Epidermal melanocyte (primary cell): Measurements from ENCODE around the gene TUBB1.
"Not testable (repeated sequence)": the region's sequence is repeated elsewhere in the genome, so short reads cannot be mapped to it uniquely, and the experiment has no call there.

Experiments
- DNase-seq: peaks from one replicate; pipeline ENCODE4 v3.0.0; 2011; ENCODE audit warnings: low spot score; ENCODE audit not compliant: insufficient read length

Gene TUBB1

GRCh38 chr20:59018817-59019216 is 412 bp upstream of the TUBB1 start:
- no peak for DNase-seq

GRCh38 chr20:59020938-59021551 is 1.8 kb downstream of the TUBB1 start:
- DNase-seq, result no peak

- no peak for DNase-seq
Observed at GRCh38 chr20:59022754-59023153, 3.5 kb downstream of the TUBB1 start.

GRCh38 chr20:59023616-59024015 is 4.4 kb downstream of the TUBB1 start:
- no peak for DNase-seq

- no peak for DNase-seq
Observed at GRCh38 chr20:59024111-59024530, 4.9 kb downstream of the TUBB1 start.

GRCh38 chr20:59025086-59025485 is 5.9 kb downstream of the TUBB1 start:
- no peak for DNase-seq

GRCh38 chr20:59025511-59025910 is 6.3 kb downstream of the TUBB1 start:
- no peak for DNase-seq

GRCh38 chr20:59026904-59027740 is 7.9 kb downstream of the TUBB1 start:
- DNase-seq, result no peak

- DNase-seq, result no peak
Observed at GRCh38 chr20:59027741-59028320, 8.6 kb downstream of the TUBB1 start.

- no peak for DNase-seq
Observed at GRCh38 chr20:59028812-59029211, 9.6 kb downstream of the TUBB1 start.

- DNase-seq, result no peak
Observed at GRCh38 chr20:59030911-59031563, 11.8 kb downstream of the TUBB1 start.

GRCh38 chr20:59031564-59032022 is 12.4 kb downstream of the TUBB1 start:
- no peak for DNase-seq

GRCh38 chr20:59032023-59032712 is 12.9 kb downstream of the TUBB1 start, which contains the start of gene ATP5F1E:
Gene ATP5F1E, minus strand, starts transcription at chr20:59032335. Its CDS starts 84 bp downstream, at chr20:59032251.
- peak; percentile 81 for DNase-seq

GRCh38 chr20:59032713-59033059 is 13.5 kb downstream of the TUBB1 start:
- DNase-seq, result no peak

GRCh38 chr20:59033093-59033492 is 13.9 kb downstream of the TUBB1 start:
- DNase-seq, result no peak

GRCh38 chr20:59033616-59034165 is 14.5 kb downstream of the TUBB1 start:
- no peak for DNase-seq

GRCh38 chr20:59035381-59035780 is 16.2 kb downstream of the TUBB1 start:
- DNase-seq, result no peak

- DNase-seq, result no peak
Observed at GRCh38 chr20:59037386-59037785, 18.2 kb downstream of the TUBB1 start.

- DNase-seq, result no peak
Observed at GRCh38 chr20:59039233-59039632, 20.0 kb downstream of the TUBB1 start.

- no peak for DNase-seq
Observed at GRCh38 chr20:59040667-59041066, 21.4 kb downstream of the TUBB1 start.

- DNase-seq, result not testable (repeated sequence)
Observed at GRCh38 chr20:59041487-59041886, 22.3 kb downstream of the TUBB1 start.
